Activated B cell treated with CpG ODN at 0.5 μM for 24 hours (primary cell): ENCODE measurements around the gene SLC5A1. TPM values are rescaled to one million over a fixed set of nuclear protein-coding genes. Genes with fewer than 3 reads are reported as not detected.

Experiments used
- ATAC-seq: fragments of 200-7000 bp; cut with Tn5 transposase; one replicate; pipeline ENCODE4 v1.10.0; 2021; ENCODE audit warnings: low read depth, mild to moderate bottlenecking, moderate library complexity
- CTCF ChIA-PET: fragments of 350-600 bp; sonication (Branson Sonifier 250); formaldehyde crosslinking; loops from one replicate; lab custom pipeline; 2021; ENCODE audit warnings: antibody characterized with exemption; lab: Charles Lee
- POLR2A ChIA-PET: fragments of 350-600 bp; sonication (Branson Sonifier 250); formaldehyde crosslinking; loops from one replicate; lab custom pipeline; 2021; ENCODE audit warnings: antibody characterized with exemption; lab: Charles Lee
- DNase-seq: peaks from one replicate; pipeline ENCODE4 v3.0.0; 2022
- H3K27ac Mint-ChIP-seq: one replicate; pipeline ENCODE4 v1.8.0; 2020; ENCODE audit warnings: mixed read lengths
- H3K27me3 Mint-ChIP-seq: one replicate; pipeline ENCODE4 v1.8.0; 2021; ENCODE audit warnings: mixed read lengths
- H3K36me3 Mint-ChIP-seq: one replicate; pipeline ENCODE4 v1.8.0; 2021; ENCODE audit warnings: low read depth, mixed read lengths
- H3K4me1 Mint-ChIP-seq: one replicate; pipeline ENCODE4 v1.8.0; 2021; ENCODE audit warnings: mixed read lengths
- H3K4me3 Mint-ChIP-seq: one replicate; pipeline ENCODE4 v1.8.0; 2020; ENCODE audit warnings: mild to moderate bottlenecking, mixed read lengths
- H3K9me3 Mint-ChIP-seq: one replicate; pipeline ENCODE4 v1.8.0; 2020; ENCODE audit warnings: mixed read lengths
- intact Hi-C: fragments of 100-400 bp; cut with micrococcal nuclease; formaldehyde crosslinking; loops from one replicate; pipeline ENCODE4 v1.15.1; 2024
- total RNA-seq: library from RNA; stranded (reverse); gene quantifications from 2 replicates; pipeline ENCODE4 v1.2.3, GENCODE V29; 2022
- TF ChIP-seq, protein P1 (sequence below): fragments of 200-600 bp; IDR thresholded peaks from one replicate; pipeline ENCODE4 v1.8.0; 2022; ENCODE audit warnings: antibody characterized with exemption, mild to moderate bottlenecking

The SLC5A1 gene
- total RNA-seq, 1 donor from 2014 or later = not detected

DNA sequence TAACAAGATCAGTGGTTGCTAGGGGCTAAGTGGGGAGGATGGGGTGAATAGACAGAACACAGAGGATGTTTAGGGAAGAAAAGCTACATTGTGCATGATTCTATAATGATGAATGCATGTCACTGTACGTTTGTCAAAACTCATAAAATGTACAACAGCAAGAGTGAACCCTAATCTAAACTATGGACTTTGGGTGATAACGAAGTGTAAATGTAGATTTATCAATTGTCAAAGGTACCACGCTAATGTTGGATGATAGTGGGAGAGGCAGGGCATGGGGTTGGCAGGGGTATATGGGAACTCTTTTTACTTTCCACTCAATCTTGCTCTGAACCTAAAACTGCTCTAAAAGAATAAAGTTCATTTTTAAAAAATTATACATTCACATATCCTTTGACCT lies 21.3 kb upstream of the SLC5A1 start:
- ChIA-PET POLR2A (no interaction called here), CTCF (no interaction called here)
- Mint-ChIP-seq H3K27ac (no peak overlapping the region), H3K9me3 (no peaks in the 10 kb centered on the region), H3K4me1 (no peaks in the 10 kb centered on the region), H3K36me3 (no peaks in the 10 kb centered on the region), H3K4me3 (no peak overlapping the region), H3K27me3 (peaks cover 22% of the 10 kb centered on the region)
- ATAC-seq (no peak), DNase-seq (no peak)
- TF ChIP-seq, protein P1, sequence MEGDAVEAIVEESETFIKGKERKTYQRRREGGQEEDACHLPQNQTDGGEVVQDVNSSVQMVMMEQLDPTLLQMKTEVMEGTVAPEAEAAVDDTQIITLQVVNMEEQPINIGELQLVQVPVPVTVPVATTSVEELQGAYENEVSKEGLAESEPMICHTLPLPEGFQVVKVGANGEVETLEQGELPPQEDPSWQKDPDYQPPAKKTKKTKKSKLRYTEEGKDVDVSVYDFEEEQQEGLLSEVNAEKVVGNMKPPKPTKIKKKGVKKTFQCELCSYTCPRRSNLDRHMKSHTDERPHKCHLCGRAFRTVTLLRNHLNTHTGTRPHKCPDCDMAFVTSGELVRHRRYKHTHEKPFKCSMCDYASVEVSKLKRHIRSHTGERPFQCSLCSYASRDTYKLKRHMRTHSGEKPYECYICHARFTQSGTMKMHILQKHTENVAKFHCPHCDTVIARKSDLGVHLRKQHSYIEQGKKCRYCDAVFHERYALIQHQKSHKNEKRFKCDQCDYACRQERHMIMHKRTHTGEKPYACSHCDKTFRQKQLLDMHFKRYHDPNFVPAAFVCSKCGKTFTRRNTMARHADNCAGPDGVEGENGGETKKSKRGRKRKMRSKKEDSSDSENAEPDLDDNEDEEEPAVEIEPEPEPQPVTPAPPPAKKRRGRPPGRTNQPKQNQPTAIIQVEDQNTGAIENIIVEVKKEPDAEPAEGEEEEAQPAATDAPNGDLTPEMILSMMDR = no peak
- intact Hi-C loops = no loop called here

DNA sequence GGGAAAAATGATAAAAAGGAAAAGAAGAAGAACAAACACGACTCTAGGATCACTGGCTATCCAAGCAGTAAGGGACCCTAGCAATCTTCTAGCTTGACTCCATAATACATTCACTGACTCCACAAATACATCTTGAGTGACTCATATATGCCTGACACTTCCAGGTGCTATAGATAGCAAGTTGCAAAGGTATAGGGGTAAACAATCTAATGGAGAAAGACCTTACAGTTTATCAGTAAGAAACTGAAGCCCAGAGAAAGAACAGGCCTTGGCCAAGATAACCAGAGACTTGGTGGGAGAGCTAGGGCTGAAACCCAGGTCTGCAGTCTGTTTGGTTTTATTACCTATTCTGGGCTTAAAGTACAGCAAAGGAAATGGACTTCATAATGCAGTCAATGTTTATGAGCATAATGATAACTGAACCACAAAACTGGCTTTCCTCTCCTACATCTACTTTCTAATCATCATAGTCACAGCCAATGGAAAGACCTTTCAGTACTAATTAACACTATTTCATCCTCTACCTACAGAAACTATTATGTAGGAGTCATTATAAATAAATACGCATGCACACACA lies 19.7 kb upstream of the SLC5A1 start:
- no peaks in the 10 kb centered on the region for H3K36me3 Mint-ChIP-seq
- TF ChIP-seq, protein P1 = no peak
- no peaks in the 10 kb centered on the region for H3K4me1 Mint-ChIP-seq
- intact Hi-C loops = no loop called here
- POLR2A ChIA-PET = no interaction called here
- CTCF ChIA-PET = no interaction called here
- H3K27me3 Mint-ChIP-seq = peaks cover 13% of the 10 kb centered on the region
- no peak overlapping the region for H3K27ac Mint-ChIP-seq
- ATAC-seq = no peak
- H3K9me3 Mint-ChIP-seq = no peaks in the 10 kb centered on the region
- no peak for DNase-seq
- H3K4me3 Mint-ChIP-seq = no peak overlapping the region

DNA sequence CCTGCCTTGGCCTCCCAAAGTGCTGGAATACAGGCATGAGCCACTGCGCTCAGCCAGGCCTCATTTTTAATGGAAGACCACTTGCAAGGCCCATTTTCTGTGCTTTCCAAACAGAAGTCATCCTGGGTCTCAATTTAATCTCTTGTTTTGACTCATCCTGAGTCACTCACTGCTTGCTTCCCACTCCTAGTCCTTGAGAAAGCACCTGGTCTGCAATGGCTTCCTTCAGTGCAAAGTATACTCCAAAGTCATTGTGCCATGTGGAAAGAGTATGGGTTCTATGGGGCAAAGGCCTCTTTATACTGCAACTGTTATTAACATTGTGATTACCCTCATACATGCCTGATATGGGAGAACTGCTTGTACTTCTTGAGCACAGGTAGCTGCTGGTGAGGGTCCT lies 18.3 kb upstream of the SLC5A1 start:
- CTCF ChIA-PET = no interaction called here
- peaks cover 15% of the 10 kb centered on the region for H3K27me3 Mint-ChIP-seq
- H3K27ac Mint-ChIP-seq = no peak overlapping the region
- H3K9me3 Mint-ChIP-seq = no peaks in the 10 kb centered on the region
- intact Hi-C loops = no loop called here
- ATAC-seq (no peak), DNase-seq (no peak)
- TF ChIP-seq, protein P1 = no peak
- H3K4me3 Mint-ChIP-seq = no peak overlapping the region
- H3K36me3 Mint-ChIP-seq = no peaks in the 10 kb centered on the region
- H3K4me1 Mint-ChIP-seq = no peaks in the 10 kb centered on the region
- POLR2A ChIA-PET = no interaction called here

DNA sequence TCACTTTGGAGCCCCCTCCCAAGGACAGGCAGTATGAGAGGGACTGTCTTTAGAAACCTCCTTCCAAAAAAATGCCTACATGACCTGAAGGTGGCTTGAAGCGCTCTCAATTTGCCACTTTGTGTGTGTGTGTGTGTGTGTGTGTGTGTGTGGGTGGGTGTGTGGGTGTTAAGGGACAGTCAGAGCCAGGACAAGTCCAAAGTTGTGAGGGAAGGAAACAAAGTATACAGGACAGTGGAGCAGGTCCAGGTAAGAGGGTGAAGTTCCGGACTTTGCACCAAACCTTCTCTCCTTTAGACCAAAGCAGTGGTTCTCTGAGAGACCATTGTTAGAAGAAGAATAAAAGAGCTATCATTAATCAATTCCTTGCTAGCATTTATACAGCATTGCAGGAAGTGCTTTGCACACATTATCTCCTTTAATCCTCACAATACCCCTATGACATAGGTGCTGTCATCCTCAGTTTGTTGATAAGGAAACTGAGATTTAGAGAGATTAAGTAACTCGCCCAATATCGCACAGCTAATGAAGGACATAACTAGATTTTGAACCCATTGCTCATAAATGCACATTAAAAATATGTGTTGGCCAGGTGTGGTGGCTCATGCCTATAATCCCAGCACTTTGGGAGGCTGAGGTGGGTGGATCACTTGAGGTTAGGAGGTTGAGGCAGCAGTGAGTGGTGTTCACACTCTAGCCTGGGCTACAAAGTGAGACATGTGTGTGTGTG lies 12.4 kb upstream of the SLC5A1 start:
- H3K27ac Mint-ChIP-seq = no peak overlapping the region
- CTCF ChIA-PET = no interaction called here
- intact Hi-C loops = no loop called here
- no peak for DNase-seq
- TF ChIP-seq, protein P1 = no peak
- no peaks in the 10 kb centered on the region for H3K9me3 Mint-ChIP-seq
- no peaks in the 10 kb centered on the region for H3K4me1 Mint-ChIP-seq
- POLR2A ChIA-PET = no interaction called here
- no peaks in the 10 kb centered on the region for H3K36me3 Mint-ChIP-seq
- peaks cover 16% of the 10 kb centered on the region for H3K27me3 Mint-ChIP-seq
- H3K4me3 Mint-ChIP-seq = no peak overlapping the region
- ATAC-seq = no peak

DNA sequence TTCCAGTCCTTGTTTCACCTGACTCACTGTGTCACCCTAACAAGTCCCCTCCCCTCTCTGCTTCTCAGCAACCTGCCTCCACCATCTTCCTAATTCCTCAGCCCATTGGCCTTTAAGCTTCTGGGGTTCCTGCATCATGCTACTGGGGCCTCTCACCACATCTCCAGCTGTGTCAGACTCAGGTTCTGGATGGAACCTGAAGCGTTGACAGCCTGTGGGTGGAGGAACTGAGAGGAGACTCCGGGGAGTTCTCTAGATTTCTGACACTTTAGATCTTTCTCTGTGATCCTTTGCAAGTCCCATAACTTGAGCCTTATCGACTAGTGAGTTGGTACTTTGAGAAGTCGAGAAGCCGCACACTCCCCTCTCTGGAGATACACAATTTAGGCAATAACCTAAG lies 11.6 kb upstream of the SLC5A1 start:
- Mint-ChIP-seq H3K4me3 (no peak overlapping the region), H3K4me1 (no peaks in the 10 kb centered on the region), H3K27ac (no peak overlapping the region), H3K9me3 (no peaks in the 10 kb centered on the region), H3K36me3 (no peaks in the 10 kb centered on the region), H3K27me3 (peaks cover 17% of the 10 kb centered on the region)
- DNase-seq (no peak), ATAC-seq (no peak)
- CTCF ChIA-PET = no interaction called here
- POLR2A ChIA-PET = no interaction called here
- TF ChIP-seq, protein P1 = no peak
- intact Hi-C loops = no loop called here
